ENCODE results near the gene FIGN.

DNA sequence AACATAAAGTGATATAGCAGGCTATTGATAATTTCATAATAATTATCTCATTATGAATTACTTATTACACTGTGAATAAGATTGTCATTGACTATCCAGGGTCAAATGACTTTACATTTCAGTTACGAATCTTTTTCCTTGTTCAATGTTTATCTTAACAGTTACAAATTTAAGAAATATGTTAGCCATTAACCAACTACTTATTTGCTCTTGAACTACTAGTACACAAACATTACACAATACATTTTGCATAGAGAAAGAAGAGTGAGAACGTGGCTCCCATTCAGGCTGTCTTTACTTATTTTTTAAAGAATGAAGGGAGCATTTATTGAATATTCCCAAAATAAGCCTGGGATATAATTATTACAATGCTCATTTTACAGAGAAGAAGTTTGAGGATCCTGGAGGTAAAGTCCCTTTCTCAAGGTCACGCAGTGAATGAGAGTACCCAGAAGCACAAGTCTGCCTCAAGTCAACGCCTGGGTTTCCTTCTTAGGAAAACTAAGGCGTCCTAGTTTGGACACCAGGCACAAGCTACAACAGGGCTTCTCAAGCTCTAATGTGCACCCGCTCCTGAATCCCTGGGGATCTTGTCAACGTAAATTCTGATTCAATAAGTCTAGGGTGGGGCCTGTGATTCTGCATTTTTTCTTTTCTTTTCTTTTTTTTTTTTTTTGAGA, 164.2 kb downstream of the FIGN start:
- TF ChIP-seq, protein P1, sequence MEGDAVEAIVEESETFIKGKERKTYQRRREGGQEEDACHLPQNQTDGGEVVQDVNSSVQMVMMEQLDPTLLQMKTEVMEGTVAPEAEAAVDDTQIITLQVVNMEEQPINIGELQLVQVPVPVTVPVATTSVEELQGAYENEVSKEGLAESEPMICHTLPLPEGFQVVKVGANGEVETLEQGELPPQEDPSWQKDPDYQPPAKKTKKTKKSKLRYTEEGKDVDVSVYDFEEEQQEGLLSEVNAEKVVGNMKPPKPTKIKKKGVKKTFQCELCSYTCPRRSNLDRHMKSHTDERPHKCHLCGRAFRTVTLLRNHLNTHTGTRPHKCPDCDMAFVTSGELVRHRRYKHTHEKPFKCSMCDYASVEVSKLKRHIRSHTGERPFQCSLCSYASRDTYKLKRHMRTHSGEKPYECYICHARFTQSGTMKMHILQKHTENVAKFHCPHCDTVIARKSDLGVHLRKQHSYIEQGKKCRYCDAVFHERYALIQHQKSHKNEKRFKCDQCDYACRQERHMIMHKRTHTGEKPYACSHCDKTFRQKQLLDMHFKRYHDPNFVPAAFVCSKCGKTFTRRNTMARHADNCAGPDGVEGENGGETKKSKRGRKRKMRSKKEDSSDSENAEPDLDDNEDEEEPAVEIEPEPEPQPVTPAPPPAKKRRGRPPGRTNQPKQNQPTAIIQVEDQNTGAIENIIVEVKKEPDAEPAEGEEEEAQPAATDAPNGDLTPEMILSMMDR (IDR thresholded peaks at IDR 0.05; ENCODE audit: control extremely low read depth in 1 of 3, insufficient read depth in 1 of 3, low read depth in 1 of 3, low read length in 3 of 3), result no peak
- no peak for TF ChIP-seq ASH2L (IDR thresholded peaks at IDR 0.05; ENCODE audit: low read length)
- no peak for TF ChIP-seq EZH2 (IDR thresholded peaks at IDR 0.05; ENCODE audit: low read depth, low read length, severe bottlenecking)
- TF ChIP-seq NRF1 (IDR thresholded peaks at IDR 0.05; ENCODE audit: low read depth, low read length), result no peak
- no peak for TF ChIP-seq RAD21 (IDR thresholded peaks at IDR 0.05 in 1 of 2, conservative IDR thresholded peaks at IDR 0.05 in 1 of 2; ENCODE audit: low read depth in 2 of 2, low read length in 2 of 2)

All from H1 (cell line).